ENCODE results near the gene TICAM2. TPM values are rescaled to one million over a fixed set of nuclear protein-coding genes. Genes with fewer than 3 reads are reported as not detected.

The TICAM2 gene
- total and polyA plus RNA-seq, 8 donors = 1.4 to 9.9 (median 2.4) TPM; not detected in 3

DNA sequence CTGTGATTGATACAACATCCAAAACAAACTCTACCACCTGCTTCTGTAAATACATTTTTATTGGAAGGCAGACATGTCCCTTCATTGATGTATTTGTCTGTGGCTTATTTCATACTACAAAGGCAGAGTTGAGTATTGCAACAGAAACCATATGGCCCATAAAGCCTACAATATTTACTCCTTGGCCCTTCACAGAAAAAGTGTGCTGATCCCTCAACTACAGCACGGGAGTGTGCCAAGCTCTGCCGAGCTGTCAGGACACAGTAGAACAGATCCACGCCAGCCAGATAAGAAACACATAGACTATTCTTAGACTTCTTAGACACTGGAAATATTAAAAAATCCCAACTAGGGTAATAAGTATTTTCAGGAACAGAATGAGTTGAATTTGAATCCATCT is 13.2 kb downstream of the TICAM2 start:
- 27 to 51% (median 36%) methylated on average over 3 of the region's 3 CpGs for WGBS, 5 donors
- no peak overlapping the region for H3K4me3 ChIP-seq
- no peaks in the 10 kb centered on the region for H3K27me3 ChIP-seq
- H3K4me1 ChIP-seq = peaks cover 0 to 22% (median 8%) of the 10 kb centered on the region in 4 donors
- DNase-seq = peak in 1 of 2 donors; percentile 23
- TF ChIP-seq, protein P1, sequence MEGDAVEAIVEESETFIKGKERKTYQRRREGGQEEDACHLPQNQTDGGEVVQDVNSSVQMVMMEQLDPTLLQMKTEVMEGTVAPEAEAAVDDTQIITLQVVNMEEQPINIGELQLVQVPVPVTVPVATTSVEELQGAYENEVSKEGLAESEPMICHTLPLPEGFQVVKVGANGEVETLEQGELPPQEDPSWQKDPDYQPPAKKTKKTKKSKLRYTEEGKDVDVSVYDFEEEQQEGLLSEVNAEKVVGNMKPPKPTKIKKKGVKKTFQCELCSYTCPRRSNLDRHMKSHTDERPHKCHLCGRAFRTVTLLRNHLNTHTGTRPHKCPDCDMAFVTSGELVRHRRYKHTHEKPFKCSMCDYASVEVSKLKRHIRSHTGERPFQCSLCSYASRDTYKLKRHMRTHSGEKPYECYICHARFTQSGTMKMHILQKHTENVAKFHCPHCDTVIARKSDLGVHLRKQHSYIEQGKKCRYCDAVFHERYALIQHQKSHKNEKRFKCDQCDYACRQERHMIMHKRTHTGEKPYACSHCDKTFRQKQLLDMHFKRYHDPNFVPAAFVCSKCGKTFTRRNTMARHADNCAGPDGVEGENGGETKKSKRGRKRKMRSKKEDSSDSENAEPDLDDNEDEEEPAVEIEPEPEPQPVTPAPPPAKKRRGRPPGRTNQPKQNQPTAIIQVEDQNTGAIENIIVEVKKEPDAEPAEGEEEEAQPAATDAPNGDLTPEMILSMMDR (IDR thresholded peaks at IDR 0.05) = no peak
- TF ChIP-seq EP300 (IDR thresholded peaks at IDR 0.05) (no peak), POLR2AphosphoS5 (IDR thresholded peaks at IDR 0.05) (no peak), POLR2A (IDR thresholded peaks at IDR 0.05) (no peak)
- no peaks in the 10 kb centered on the region for H3K9me3 ChIP-seq
- H3K36me3 ChIP-seq = no peaks in the 10 kb centered on the region
- H3K27ac ChIP-seq = no peak overlapping the region
- intact Hi-C loops (cut with DNase I; ENCODE audit: low total_unique reads) = loop anchor here (5.0 kb wide), 1 partner anchor 277 kb away; no protein-coding TSS in a partner anchor

DNA sequence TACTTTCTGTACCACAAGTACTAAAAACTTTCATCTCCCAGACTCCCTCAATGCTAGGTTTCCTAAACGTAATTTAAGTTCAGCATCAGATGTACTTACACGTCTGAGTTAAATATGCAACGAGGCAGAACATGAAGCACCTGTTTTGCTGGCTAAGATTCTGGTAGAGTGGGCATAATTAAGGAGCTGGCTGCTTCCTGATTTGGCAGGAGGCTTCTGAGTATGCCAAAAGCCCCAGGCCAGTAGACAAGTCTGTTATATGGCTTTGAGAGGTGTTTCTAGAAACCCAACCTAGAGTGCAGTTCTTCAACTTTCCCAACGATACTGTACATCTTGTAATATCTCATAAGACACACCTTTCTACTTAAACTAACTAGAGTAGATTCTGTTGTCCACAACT is 13.6 kb downstream of the TICAM2 start:
- H3K36me3 ChIP-seq = no peaks in the 10 kb centered on the region
- H3K4me3 ChIP-seq = no peak overlapping the region
- no peaks in the 10 kb centered on the region for H3K27me3 ChIP-seq
- WGBS, 5 donors = 52 to 71% (median 62%) methylated on average over 4 of the region's 4 CpGs
- intact Hi-C loops (cut with DNase I; ENCODE audit: low total_unique reads) = loop anchor here (5.0 kb wide), 1 partner anchor 276 kb away; no protein-coding TSS in a partner anchor
- DNase-seq = no peak
- TF ChIP-seq, protein P1 (IDR thresholded peaks at IDR 0.05) = no peak
- TF ChIP-seq EP300 (IDR thresholded peaks at IDR 0.05) = no peak
- TF ChIP-seq POLR2AphosphoS5 (IDR thresholded peaks at IDR 0.05) = no peak
- TF ChIP-seq POLR2A (IDR thresholded peaks at IDR 0.05) = no peak
- H3K4me1 ChIP-seq = peaks cover 0 to 22% (median 8%) of the 10 kb centered on the region in 4 donors
- H3K9me3 ChIP-seq = no peaks in the 10 kb centered on the region
- H3K27ac ChIP-seq = no peak overlapping the region

DNA sequence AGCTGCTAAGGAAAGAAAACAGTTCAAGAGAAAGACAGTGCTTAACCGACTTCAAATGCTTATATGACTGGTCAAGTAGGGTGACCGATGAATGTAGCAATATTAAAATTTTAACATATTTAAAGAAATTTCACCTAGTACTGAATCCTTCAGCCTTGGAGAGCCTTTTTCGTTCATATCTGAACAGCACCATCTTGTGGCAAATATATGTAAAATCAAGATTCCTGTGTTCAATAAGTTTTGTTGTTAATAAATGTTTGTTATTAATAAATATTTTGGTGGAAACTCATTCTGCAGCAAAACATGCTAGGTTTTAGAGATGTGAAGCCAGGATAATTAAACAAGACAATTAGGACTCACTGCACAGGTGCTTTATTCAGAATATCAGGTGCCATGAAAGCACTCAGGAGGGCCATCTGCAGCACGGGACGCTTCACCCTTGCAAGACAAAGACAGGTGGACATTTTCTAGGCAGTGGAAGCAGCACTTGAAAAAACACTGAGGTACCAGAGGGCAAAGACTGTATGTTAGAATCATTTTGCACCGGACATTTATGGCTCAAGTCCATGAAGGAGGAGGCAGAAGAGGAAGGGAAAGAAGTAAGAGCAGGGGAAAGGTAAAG is 15.6 kb downstream of the TICAM2 start:
- intact Hi-C loops (cut with DNase I; ENCODE audit: low total_unique reads) = loop anchor here (5.0 kb wide), 1 partner anchor 274 kb away; no protein-coding TSS in a partner anchor
- H3K4me1 ChIP-seq = peaks cover 0 to 22% (median 8%) of the 10 kb centered on the region in 4 donors
- DNase-seq = peak in 1 of 2 donors; percentile 48
- H3K4me3 ChIP-seq = no peak overlapping the region
- H3K36me3 ChIP-seq = no peaks in the 10 kb centered on the region
- WGBS, 5 donors = 32 to 42% (median 37%) methylated on average over 6 of the region's 6 CpGs
- H3K27me3 ChIP-seq = no peaks in the 10 kb centered on the region
- no peaks in the 10 kb centered on the region for H3K9me3 ChIP-seq
- H3K27ac ChIP-seq = no peak overlapping the region
- TF ChIP-seq, protein P1 (IDR thresholded peaks at IDR 0.05) = peak in 4 of 7 experiments; percentile 23 to 62 (median 48)
- TF ChIP-seq EP300 (IDR thresholded peaks at IDR 0.05) = no peak

DNA sequence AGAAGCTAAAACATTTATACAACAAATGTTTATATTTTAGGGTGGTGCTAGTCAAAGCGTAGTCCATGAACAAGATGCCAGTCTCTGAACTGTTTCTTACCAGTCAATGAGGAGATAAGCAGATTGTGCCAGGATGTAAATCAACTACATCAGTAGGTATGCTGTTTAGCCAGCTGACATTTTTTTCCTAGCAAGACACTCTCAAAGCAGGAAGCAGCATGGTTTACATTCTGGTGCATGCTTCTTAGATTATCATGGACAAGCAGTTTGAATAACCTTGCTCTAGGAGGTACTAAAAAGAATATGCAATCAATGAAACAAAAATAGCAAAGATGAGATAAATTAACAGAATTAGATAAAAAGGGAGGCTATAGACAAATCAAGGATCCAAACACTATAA is 17.0 kb downstream of the TICAM2 start:
- WGBS, 5 donors = 47 to 76% (median 62%) methylated on average over 1 of the region's 1 CpG
- no peak overlapping the region for H3K4me3 ChIP-seq

More for the DNA sequence above, 17.0 kb downstream of the TICAM2 start:
- TF ChIP-seq POLR2A (IDR thresholded peaks at IDR 0.05) (no peak), POLR2AphosphoS5 (IDR thresholded peaks at IDR 0.05) (no peak), EP300 (IDR thresholded peaks at IDR 0.05) (no peak)
- TF ChIP-seq, protein P1 (IDR thresholded peaks at IDR 0.05) = no peak
- H3K36me3 ChIP-seq = peaks cover 0 to 7% (median 6%) of the 10 kb centered on the region in 4 donors
- DNase-seq = no peak
- H3K27ac ChIP-seq = no peak overlapping the region
- intact Hi-C loops (cut with DNase I; ENCODE audit: low total_unique reads) = loop anchor here (5.0 kb wide), 1 partner anchor 273 kb away; no protein-coding TSS in a partner anchor
- peaks cover 0 to 22% (median 8%) of the 10 kb centered on the region in 4 donors for H3K4me1 ChIP-seq
- no peaks in the 10 kb centered on the region for H3K27me3 ChIP-seq
- no peaks in the 10 kb centered on the region for H3K9me3 ChIP-seq

Data from stomach (tissue), 9 donors.